SKM-1 treated with dmso at 0.1 percent for 144 hours (cell line): Measurements from ENCODE around the gene ELK3.

Experiments used
- DNase-seq: peaks from one replicate; lab custom pipeline; 2025; ENCODE audit not compliant: unreplicated experiment; lab: John Stamatoyannopoulos, UW

ELK3 gene

DNA sequence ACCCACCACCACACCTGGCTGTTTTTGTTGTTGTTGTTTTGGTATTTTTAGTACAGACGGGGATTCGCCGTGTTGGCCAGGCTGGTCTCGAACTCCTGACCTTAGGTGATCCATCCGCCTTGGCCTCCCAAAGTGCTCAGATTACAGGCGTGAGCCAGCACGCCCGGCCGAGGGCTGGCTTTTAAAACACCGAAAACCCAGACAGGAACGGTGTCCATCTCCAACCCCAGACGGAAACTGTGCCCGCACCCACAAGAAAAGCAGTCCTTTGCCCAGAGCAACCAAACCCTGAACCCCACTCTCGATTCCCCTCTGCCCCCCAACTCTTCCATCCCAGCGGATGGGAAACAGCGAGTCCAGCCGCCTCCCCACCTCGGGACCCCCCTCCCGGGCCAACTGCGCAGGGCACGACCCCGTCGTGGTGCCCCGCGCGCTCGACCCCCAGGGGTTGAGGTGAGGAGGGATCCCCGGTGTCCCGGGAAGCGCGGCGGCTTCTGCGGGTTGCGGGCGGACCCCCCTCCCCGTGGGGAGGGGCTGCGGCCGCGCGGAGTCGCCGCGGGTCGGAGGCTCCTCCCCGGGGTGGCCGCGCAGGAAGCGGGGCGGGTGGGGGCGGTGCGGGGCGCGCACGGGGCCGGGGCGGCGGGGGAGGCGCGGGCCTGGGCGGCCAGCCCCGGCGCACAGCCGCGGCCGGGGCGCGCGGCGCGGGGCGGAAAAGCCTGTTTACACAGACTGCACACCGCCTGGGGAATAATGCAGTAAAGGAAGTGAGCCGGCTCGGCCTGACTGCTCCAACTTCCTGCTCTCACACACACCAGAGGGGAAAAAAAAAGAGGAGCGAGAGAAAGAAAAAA is at the start of gene ELK3:
Gene ELK3, plus strand, starts transcription at position 651 of the 851 bp plus-strand sequence.
- DNase-seq = no peak

- DNase-seq = no peak
Observed at GRCh38 chr12:96146747-96147146, 47.4 kb upstream of the ELK3 start.

DNA sequence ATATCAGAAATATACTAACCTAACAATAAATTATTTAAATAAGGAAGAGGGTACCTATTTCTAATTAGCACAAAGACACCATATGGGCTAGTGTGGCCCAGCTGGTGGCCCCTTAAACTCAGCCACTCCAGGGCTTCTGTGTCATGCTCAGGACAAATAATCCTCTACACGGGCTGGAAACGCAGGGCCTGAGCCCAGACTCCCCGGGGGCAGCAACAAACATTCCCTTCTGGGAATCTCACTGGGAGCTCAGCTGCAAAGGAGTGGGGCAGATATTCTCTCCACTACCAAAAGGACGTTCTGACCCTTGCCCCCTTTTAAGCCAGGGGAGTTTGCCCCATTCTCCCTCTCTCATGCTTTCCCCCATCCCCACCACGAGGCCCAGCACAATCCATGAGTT is 43.7 kb upstream of the ELK3 start:
- DNase-seq = no peak

DNA sequence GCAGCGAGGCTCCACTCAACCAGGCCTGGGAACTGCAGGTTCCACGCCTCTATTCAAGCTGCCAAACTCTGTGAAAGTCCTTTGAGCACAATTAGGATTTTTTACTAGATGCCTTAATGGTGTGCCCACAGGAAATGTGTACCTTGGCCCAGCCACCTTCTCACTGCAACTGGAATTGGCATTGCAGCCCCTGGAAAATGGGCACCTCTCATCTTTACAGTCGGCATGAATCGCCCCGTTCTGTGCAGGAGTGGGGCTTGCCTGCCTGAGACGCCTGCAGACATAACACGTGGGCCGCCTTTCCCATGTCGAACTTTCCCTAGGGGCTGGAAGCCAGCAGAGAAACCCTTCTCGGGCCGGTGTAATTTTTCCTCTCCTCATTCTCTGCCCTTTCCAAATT is 42.0 kb upstream of the ELK3 start:
- no peak for DNase-seq

GRCh38 chr12:96153131-96153725 is 40.9 kb upstream of the ELK3 start:
- DNase-seq = no peak

DNA sequence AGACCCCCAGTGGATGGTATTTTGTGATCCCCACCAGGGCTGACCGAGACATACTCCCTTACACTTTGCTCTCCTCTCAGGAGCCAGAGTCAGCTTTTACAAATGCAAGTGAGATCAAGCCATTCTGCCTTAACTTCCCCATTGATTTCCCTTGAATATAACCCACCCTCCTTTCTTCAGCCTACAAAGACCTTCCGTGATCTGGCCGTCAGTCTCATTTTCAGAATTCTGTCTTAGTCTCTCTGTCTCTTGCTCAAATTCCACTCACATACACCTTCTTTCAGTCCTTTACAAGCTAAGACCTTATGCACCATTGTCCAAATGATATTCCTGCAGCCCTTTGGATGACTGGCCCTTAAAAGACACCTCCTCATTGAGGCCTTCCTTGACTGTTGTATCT is 39.0 kb upstream of the ELK3 start:
- DNase-seq = no peak

- DNase-seq = no peak
Observed at GRCh38 chr12:96155781-96156180, 38.4 kb upstream of the ELK3 start.

DNA sequence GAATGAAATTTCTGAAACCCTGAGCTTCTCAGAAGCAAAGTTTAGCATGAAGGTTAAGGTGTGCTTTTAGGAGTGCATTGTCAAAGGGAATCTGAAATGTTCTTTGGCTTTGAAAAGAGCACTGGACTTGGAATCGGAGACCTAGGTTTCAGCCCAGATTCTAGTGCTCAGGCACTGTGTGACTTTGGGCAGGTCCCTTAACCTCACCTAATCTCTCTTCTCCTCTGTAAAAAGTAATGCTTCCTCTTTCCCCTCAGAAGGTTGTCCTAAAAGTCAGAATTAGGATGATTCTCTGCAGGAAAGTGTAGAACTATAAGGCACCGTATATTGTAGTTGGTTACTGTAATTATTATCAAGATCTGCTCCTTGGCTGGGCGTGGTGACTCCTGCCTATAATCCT is 38.0 kb upstream of the ELK3 start:
- DNase-seq = no peak

DNA sequence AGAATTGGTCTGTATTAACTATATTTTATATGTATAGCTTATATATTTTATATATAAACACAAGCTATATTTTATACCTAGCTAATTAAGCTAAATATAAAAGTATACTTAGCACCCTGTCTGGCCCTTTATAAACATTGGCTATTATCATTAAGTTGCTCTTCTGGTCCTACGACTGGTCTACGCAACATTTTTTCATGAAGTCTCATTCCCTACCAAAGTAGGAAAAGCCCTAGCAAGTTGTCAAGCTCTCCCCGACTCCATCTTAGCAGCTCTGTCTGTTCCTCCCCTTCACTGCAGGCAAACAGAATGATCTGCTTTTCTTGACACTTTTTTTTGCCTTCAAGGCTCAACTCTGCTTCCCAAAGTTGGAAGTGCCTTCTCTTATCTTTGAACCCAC is 36.7 kb upstream of the ELK3 start:
- DNase-seq = no peak

DNA sequence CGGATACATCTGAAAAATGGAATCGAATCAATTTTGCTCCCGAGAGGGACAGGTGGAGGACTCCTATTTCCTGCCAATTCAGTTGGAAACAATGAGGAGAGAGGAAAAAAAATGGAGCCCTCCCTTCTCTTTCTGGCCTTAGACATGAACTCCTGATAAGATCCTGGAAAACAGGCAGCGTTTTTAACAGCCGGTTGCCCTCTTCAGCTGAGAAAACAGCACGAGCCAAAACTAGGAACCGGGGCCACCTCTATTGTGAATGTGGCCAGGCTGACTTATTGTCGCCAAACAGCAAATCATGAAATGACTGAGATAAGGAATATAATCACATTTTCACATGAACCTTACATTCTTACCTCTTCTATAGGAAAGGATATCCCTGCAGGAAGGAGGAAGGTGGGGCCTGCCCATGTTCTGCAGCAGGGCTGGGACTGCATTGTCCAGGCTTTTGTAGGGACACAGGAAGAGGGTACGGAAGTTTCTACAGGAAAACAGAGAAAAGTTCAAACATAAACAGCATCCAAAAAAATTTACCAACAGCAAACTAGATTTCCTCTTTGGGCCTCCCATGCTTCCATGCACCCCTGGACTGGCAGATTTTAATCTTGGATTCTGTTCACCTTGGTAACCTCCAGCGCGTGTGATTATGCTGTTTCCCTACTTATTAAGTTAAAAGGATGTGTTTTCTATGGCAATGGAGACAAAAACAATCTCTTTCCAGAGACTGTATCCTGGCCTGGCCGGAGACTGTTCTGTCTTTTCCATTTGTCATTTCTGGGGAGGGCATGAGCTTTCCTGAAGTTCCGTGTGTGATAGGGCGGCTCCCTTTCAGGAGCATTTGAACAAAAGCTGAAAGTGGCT is 29.0 kb upstream of the ELK3 start:
- no peak for DNase-seq

DNA sequence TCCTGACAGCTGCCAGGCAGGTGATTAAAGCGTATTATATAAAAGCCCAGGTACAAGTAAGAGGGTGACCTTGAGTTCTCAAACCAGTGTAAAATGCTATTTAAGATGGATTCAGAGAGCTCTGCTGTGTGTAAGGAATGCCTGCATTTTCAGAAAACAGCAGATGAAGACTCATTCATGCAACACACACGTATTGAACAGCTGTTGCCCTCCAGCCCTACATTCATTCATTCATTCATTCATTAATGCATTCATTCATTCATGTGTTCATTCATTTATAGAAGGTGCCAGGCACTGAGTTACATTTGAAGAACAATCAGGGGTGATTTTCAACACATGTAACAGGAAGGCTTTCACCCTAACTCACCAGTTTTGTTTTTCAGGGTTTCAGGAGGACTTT is 27.4 kb upstream of the ELK3 start:
- no peak for DNase-seq

GRCh38 chr12:96167492-96167891 is 26.7 kb upstream of the ELK3 start:
- no peak for DNase-seq

- DNase-seq = no peak
Observed at GRCh38 chr12:96170328-96170727, 23.8 kb upstream of the ELK3 start.

DNA sequence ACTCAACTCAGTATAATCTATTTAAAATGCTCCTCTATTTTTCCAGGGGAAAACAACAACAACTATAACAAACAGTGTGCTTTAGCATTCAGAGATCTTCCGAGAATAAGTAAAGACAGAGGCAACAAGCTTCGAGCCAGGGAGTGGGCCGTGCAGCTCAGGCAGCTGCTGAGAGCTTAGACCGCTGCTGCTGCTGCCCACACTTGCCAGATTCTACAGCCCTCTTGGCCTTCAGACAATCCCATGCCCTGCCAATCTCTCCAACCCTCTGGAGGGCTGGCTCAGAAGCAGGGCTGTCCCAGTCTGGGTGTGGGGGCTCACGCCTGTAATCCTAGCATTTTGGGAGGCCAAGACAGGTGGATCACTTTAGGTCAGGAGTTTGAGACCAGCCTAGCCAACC is 23.4 kb upstream of the ELK3 start:
- DNase-seq = no peak

- DNase-seq = no peak
Observed at GRCh38 chr12:96171905-96172304, 22.3 kb upstream of the ELK3 start.

GRCh38 chr12:96172981-96173380 is 21.2 kb upstream of the ELK3 start:
- DNase-seq = no peak

DNA sequence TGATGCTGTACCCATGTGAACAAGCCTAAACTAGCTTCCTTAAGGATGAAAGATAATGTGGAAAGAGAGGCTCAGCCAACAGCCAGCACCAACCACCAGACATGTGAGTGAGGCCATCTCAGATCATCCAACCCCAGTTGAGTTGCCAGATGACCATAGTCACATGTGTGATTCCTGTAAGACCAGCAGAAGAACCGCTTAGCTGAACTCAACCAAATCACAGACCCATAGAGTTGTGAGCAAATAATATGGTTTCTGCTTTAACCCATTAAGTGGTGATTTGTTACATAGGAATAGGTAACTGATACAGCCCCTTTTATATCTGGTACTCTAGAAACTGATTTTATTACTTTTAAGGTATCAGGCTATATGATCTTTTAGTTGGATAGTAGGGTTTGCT is 17.6 kb upstream of the ELK3 start:
- DNase-seq = no peak

DNA sequence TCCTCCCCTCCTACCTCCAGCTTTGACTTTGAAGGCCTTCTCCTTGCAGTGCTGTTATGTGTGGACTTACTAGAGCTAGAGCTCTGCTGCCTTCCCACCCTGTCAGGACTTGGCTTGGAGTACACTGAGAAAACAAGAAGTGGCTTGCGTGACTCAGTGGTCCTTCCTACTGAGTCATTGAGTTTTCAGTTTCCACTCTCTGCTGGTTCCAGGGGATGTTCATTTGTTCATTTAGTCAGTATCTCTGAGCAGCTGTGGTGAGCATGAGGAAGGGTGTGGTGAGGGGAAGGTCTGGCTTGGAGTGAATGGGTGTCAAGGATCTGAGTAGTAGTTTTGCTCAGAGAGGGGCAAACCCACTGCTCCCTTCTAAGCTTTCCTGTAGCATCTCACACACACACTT is 17.2 kb upstream of the ELK3 start:
- DNase-seq = peak; percentile 65

- DNase-seq = no peak
Observed at GRCh38 chr12:96183734-96184370, 10.3 kb upstream of the ELK3 start.

- DNase-seq = no peak
Observed at GRCh38 chr12:96185914-96186313, 8.3 kb upstream of the ELK3 start.

DNA sequence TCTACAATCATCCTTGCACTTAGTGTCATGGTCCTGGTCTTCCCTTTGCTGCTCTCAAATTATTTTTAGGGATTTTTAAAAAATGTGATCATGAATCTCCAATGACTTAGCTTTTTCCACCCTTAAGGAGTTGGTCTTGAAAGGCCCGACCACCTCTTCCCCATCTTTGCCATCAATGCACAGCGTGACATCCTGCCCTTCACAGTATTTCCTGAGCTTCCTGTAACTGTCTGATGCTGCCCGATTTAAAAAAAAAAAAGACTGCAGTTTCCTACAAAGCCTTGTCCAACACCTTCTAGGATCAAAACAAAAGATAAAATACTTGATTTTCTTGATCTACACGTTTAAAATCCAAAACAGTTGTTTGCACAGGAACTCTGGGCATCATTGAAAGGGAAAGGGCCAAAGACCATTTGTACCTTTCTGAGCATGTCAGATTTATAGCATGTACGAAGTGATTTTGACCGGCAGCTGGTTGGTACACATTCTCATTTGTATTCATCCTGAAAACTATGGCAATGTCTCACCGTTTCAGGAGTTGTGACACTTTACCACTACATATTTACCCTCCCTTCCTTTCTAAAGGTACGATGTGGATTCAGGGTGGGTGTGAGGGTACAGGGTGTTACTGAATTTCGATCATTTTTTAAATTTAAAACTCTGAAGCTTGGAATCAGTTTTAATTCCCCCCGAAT is 7.4 kb upstream of the ELK3 start:
- no peak for DNase-seq
